ENCODE results near the gene COL4A5.

DNA sequence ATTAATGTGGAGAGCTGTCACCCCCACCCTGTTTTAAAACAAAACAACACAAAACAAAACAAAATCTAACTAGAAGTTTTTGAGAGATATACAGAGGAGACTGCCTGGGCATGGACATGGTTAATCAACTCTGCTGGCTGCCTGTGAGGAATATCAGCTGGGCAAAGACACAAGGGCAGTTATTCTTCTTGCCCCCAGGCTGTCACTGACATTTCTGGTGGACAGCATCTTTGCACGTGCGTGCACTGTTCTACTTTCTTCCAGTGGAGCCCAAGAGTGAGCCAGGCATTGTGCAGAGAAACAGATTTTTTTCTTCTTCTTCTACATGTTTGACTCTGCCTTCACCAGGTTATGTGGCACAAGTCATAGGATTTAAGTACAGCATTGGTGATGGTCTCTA, 282.9 kb downstream of the COL4A5 start:
- TF ChIP-seq EP300 (IDR thresholded peaks at IDR 0.05) (no peak), POLR2AphosphoS5 (IDR thresholded peaks at IDR 0.05) (no peak), POLR2A (IDR thresholded peaks at IDR 0.05) (no peak)
- TF ChIP-seq, protein P1, sequence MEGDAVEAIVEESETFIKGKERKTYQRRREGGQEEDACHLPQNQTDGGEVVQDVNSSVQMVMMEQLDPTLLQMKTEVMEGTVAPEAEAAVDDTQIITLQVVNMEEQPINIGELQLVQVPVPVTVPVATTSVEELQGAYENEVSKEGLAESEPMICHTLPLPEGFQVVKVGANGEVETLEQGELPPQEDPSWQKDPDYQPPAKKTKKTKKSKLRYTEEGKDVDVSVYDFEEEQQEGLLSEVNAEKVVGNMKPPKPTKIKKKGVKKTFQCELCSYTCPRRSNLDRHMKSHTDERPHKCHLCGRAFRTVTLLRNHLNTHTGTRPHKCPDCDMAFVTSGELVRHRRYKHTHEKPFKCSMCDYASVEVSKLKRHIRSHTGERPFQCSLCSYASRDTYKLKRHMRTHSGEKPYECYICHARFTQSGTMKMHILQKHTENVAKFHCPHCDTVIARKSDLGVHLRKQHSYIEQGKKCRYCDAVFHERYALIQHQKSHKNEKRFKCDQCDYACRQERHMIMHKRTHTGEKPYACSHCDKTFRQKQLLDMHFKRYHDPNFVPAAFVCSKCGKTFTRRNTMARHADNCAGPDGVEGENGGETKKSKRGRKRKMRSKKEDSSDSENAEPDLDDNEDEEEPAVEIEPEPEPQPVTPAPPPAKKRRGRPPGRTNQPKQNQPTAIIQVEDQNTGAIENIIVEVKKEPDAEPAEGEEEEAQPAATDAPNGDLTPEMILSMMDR (IDR thresholded peaks at IDR 0.05) = no peak

Measured in stomach (tissue), 4 donors.